HEK293 (cell line): ENCODE results near the gene CLEC4A.

Source experiments
- CTCF ChIA-PET: fragments of 350-600 bp; formaldehyde crosslinking; extraction: SDS; loops from one replicate; lab custom pipeline; 2021; ENCODE audit warnings: antibody characterized with exemption; lab: Yijun Ruan, JAX
- POLR2A ChIA-PET: fragments of 300-600 bp; formaldehyde crosslinking; extraction: SDS; loops from one replicate; lab custom pipeline; 2020; ENCODE audit warnings: antibody characterized with exemption, inconsistent platforms; lab: Yijun Ruan, JAX
- H3K27ac ChIP-seq: fragments of 200-500 bp; sonication (Bioruptor generic); 2 replicates; pipeline ENCODE4 v1.5.1; 2014; ENCODE audit warnings: low read depth, low read length, control low read depth, inconsistent platforms; ENCODE audit errors: extremely low read depth
- H3K36me3 ChIP-seq, 2 experiments: fragments of 200-500 bp in 1 of 2; sonication (Bioruptor generic) in 1 of 2; 1 replicate in 1 of 2; 2 replicates in 1 of 2; pipeline ENCODE4 v1.5.1; 2014 to 2017; ENCODE audit warnings: inconsistent platforms in 2 of 2, low read length in 2 of 2; ENCODE audit not compliant: control insufficient read depth in 2 of 2, insufficient read depth in 1 of 2
- H3K4me1 ChIP-seq: fragments of 200-500 bp; sonication (Bioruptor generic); 2 replicates; pipeline ENCODE4 v1.5.1; 2014; ENCODE audit warnings: mild to moderate bottlenecking, low read length, inconsistent platforms; ENCODE audit not compliant: control insufficient read depth, insufficient read depth
- H3K4me3 ChIP-seq: 2 replicates; pipeline ENCODE4 v1.5.1; 2011; ENCODE audit warnings: low read depth, mild to moderate bottlenecking, control low read depth, low read length, moderate library complexity
- H3K9me3 ChIP-seq: fragments of 200-500 bp; sonication (Bioruptor generic); 2 replicates; pipeline ENCODE4 v1.5.1; 2014; ENCODE audit warnings: low read depth, low read length, inconsistent platforms; ENCODE audit not compliant: control insufficient read depth, insufficient read depth
- BCL11A ChIP-seq: fragments of 450-650 bp; formaldehyde crosslinking; IDR thresholded peaks from 2 replicates; pipeline ENCODE4 v1.5.1; 2016; ENCODE audit warnings: low read depth, missing biosample characterization, missing genetic modification characterization
- KLF9 ChIP-seq: fragments of 450-650 bp; formaldehyde crosslinking; IDR thresholded peaks from 2 replicates; pipeline ENCODE4 v1.5.1; 2016; ENCODE audit warnings: missing biosample characterization, missing genetic modification characterization, low read depth
- SETDB1 ChIP-seq: IDR thresholded peaks from one replicate; pipeline ENCODE4 v1.6.1; 2017; ENCODE audit warnings: mild to moderate bottlenecking, low read length, moderate library complexity, mixed read lengths; ENCODE audit not compliant: insufficient read length
- SP3 ChIP-seq: fragments of 450-650 bp; formaldehyde crosslinking; IDR thresholded peaks from 2 replicates; pipeline ENCODE4 v1.5.1; 2016; ENCODE audit warnings: missing biosample characterization, missing genetic modification characterization
- YY1 ChIP-seq: fragments of 450-650 bp; formaldehyde crosslinking; IDR thresholded peaks from 2 replicates; pipeline ENCODE4 v1.5.1; 2018; ENCODE audit warnings: missing biosample characterization, missing genetic modification characterization
- ZBTB8A ChIP-seq: fragments of 450-650 bp; formaldehyde crosslinking; IDR thresholded peaks from 2 replicates; pipeline ENCODE4 v1.5.1; 2016; ENCODE audit warnings: missing biosample characterization, missing genetic modification characterization
- ZFP37 ChIP-seq: fragments of 450-650 bp; formaldehyde crosslinking; IDR thresholded peaks from 2 replicates; pipeline ENCODE4 v1.5.1; 2016; ENCODE audit warnings: missing biosample characterization, missing genetic modification characterization
- ZFP69B ChIP-seq: fragments of 450-650 bp; formaldehyde crosslinking; IDR thresholded peaks from 2 replicates; pipeline ENCODE4 v1.5.1; 2016; ENCODE audit warnings: missing biosample characterization, missing genetic modification characterization
- ZNF112 ChIP-seq: fragments of 450-650 bp; formaldehyde crosslinking; IDR thresholded peaks from 2 replicates; pipeline ENCODE4 v1.5.0; 2017; ENCODE audit warnings: missing biosample characterization, missing genetic modification characterization
- ZNF114 ChIP-seq: fragments of 450-650 bp; formaldehyde crosslinking; IDR thresholded peaks from 2 replicates; pipeline ENCODE4 v1.5.0; 2017; ENCODE audit warnings: missing biosample characterization, missing genetic modification characterization
- ZNF157 ChIP-seq: fragments of 450-650 bp; formaldehyde crosslinking; IDR thresholded peaks from 2 replicates; pipeline ENCODE4 v1.5.1; 2016; ENCODE audit warnings: missing biosample characterization, missing genetic modification characterization
- ZNF324 ChIP-seq: fragments of 450-650 bp; formaldehyde crosslinking; IDR thresholded peaks from 2 replicates; pipeline ENCODE4 v1.5.1; 2016; ENCODE audit warnings: missing biosample characterization, missing genetic modification characterization
- ZNF335 ChIP-seq: fragments of 450-650 bp; formaldehyde crosslinking; conservative IDR thresholded peaks from 2 replicates; pipeline ENCODE4 v1.5.1; 2016; ENCODE audit warnings: missing biosample characterization, missing genetic modification characterization
- ZNF366 ChIP-seq: fragments of 450-650 bp; formaldehyde crosslinking; conservative IDR thresholded peaks from 2 replicates; pipeline ENCODE4 v1.5.1; 2016; ENCODE audit warnings: missing biosample characterization, missing genetic modification characterization
- ZNF37A ChIP-seq: fragments of 450-650 bp; IDR thresholded peaks from 2 replicates; pipeline ENCODE4 v1.5.1; 2018; ENCODE audit warnings: missing biosample characterization, missing genetic modification characterization
- ZNF548 ChIP-seq: fragments of 450-650 bp; formaldehyde crosslinking; IDR thresholded peaks from 2 replicates; pipeline ENCODE4 v1.5.1; 2016; ENCODE audit warnings: missing biosample characterization, missing genetic modification characterization
- ZNF560 ChIP-seq: fragments of 450-650 bp; formaldehyde crosslinking; IDR thresholded peaks from 2 replicates; pipeline ENCODE4 v1.5.1; 2017; ENCODE audit warnings: missing biosample characterization, missing genetic modification characterization, borderline replicate concordance
- ZNF677 ChIP-seq: fragments of 450-650 bp; IDR thresholded peaks from 2 replicates; pipeline ENCODE4 v1.5.0; 2018; ENCODE audit warnings: missing biosample characterization, mild to moderate bottlenecking, missing genetic modification characterization, moderate library complexity
- ZNF776 ChIP-seq: fragments of 450-650 bp; formaldehyde crosslinking; IDR thresholded peaks from 2 replicates; pipeline ENCODE4 v1.5.0; 2017; ENCODE audit warnings: missing biosample characterization, missing genetic modification characterization, borderline replicate concordance
- ZNF792 ChIP-seq: fragments of 450-650 bp; formaldehyde crosslinking; IDR thresholded peaks from 2 replicates; pipeline ENCODE4 v1.5.1; 2016; ENCODE audit warnings: missing biosample characterization, missing genetic modification characterization
- TF ChIP-seq, protein P1 (sequence below): fragments of 450-650 bp; formaldehyde crosslinking; IDR thresholded peaks from 2 replicates; pipeline ENCODE4 v1.5.1; 2017; ENCODE audit warnings: missing biosample characterization, missing genetic modification characterization
- TF ChIP-seq, protein P2 (sequence below): sonication (generic); formaldehyde crosslinking; IDR thresholded peaks from 2 replicates; pipeline ENCODE4 v1.8.1; 2022; ENCODE audit warnings: mild to moderate bottlenecking, moderate library complexity, missing genetic modification reagents
- TF ChIP-seq, protein P3 (sequence below): fragments of 450-650 bp; formaldehyde crosslinking; IDR thresholded peaks from 2 replicates; pipeline ENCODE4 v1.5.1; 2017; ENCODE audit warnings: missing biosample characterization, missing genetic modification characterization
- TF ChIP-seq, protein P4 (sequence below): fragments of 450-650 bp; formaldehyde crosslinking; IDR thresholded peaks from 2 replicates; pipeline ENCODE4 v1.5.1; 2016; ENCODE audit warnings: missing biosample characterization, missing genetic modification characterization
- TF ChIP-seq, protein P5 (sequence below): fragments of 450-650 bp; formaldehyde crosslinking; IDR thresholded peaks from 2 replicates; pipeline ENCODE4 v1.5.1; 2016; ENCODE audit warnings: missing biosample characterization, missing genetic modification characterization

The CLEC4A gene

DNA sequence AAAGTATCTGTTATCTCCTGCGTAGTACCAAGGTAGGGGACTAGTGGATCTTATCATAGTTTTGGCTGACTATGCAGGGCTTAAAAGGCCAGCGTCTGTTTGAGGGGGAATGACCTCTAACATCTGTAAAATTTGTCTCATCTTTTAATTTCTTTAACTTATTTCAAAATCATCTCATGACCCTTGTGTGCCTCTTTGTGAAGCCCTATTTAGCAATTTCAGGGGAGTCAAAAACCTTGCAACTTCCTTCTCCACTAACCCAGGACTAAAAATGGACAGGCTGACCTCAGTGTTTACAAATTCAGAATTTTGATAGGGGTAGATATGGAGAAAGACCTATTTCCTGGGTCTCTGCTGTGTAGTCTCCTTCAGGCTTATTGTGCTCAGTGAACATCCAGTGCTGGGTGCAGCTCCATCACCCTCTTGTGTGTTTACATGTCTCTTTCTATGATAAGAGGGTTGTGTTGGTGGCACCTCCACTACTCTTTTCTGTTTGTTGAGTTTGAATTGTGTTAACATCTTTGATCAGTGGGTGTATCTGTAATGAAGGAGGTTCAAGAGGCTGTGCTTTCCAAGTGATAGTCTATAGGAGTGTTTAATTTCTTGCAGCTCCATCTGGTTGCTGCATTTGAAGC lies 27.0 kb upstream of the CLEC4A start (continued):
- TF ChIP-seq ZNF157 (tag by site-specific recombination) (no peak), ZNF37A (tag by site-specific recombination) (no peak), BCL11A (tag by site-specific recombination) (no peak), ZNF112 (tag by site-specific recombination) (no peak), YY1 (no peak), ZBTB8A (no peak)

DNA sequence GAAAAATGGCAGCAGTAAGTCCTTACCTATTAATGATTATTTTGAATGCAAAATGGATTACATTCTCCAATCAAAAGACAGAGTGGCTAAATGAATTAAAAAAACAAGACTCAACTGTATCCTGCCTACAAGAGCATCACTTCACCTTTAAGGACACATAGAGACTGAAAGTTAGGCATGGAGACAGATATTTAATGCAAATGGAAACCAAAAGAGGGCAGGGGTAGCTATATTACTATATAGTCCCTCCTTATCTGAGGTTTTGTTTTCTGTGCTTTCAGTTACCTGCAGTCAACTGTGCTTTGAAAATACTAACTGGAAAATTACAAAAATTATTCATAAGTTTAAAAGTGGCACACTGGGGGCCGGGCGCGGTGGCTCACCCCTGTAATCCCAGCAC lies 24.2 kb upstream of the CLEC4A start:
- no peaks in the 10 kb centered on the region for H3K9me3 ChIP-seq
- POLR2A ChIA-PET, result interaction anchor here (0.6 to 0.7 kb wide), 2 partner anchors 11 to 194 kb away, joined by 3 to 9 read pairs; no protein-coding TSS in a partner anchor
- no peak overlapping the region for H3K27ac ChIP-seq
- no peaks in the 10 kb centered on the region for H3K4me1 ChIP-seq
- no peak overlapping the region for H3K4me3 ChIP-seq
- CTCF ChIA-PET, result interaction anchor here (1.1 kb wide), 1 partner anchor 10 kb away, joined by 4 read pairs; no protein-coding TSS in a partner anchor
- TF ChIP-seq ZNF324, result no peak
- no peak for TF ChIP-seq ZNF114 (tag by site-specific recombination)
- TF ChIP-seq, protein P1, sequence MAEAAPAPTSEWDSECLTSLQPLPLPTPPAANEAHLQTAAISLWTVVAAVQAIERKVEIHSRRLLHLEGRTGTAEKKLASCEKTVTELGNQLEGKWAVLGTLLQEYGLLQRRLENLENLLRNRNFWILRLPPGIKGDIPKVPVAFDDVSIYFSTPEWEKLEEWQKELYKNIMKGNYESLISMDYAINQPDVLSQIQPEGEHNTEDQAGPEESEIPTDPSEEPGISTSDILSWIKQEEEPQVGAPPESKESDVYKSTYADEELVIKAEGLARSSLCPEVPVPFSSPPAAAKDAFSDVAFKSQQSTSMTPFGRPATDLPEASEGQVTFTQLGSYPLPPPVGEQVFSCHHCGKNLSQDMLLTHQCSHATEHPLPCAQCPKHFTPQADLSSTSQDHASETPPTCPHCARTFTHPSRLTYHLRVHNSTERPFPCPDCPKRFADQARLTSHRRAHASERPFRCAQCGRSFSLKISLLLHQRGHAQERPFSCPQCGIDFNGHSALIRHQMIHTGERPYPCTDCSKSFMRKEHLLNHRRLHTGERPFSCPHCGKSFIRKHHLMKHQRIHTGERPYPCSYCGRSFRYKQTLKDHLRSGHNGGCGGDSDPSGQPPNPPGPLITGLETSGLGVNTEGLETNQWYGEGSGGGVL (tag by site-specific recombination), result no peak
- TF ChIP-seq ZNF792, result no peak
- no peak for TF ChIP-seq ZNF677 (tag by site-specific recombination)
- TF ChIP-seq ZNF560, result no peak
- no peak for TF ChIP-seq ZFP37
- TF ChIP-seq, protein P2, sequence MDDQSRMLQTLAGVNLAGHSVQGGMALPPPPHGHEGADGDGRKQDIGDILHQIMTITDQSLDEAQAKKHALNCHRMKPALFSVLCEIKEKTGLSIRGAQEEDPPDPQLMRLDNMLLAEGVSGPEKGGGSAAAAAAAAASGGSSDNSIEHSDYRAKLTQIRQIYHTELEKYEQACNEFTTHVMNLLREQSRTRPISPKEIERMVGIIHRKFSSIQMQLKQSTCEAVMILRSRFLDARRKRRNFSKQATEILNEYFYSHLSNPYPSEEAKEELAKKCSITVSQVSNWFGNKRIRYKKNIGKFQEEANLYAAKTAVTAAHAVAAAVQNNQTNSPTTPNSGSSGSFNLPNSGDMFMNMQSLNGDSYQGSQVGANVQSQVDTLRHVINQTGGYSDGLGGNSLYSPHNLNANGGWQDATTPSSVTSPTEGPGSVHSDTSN (CRISPR knock-in tag), result no peak
- TF ChIP-seq, protein P3, sequence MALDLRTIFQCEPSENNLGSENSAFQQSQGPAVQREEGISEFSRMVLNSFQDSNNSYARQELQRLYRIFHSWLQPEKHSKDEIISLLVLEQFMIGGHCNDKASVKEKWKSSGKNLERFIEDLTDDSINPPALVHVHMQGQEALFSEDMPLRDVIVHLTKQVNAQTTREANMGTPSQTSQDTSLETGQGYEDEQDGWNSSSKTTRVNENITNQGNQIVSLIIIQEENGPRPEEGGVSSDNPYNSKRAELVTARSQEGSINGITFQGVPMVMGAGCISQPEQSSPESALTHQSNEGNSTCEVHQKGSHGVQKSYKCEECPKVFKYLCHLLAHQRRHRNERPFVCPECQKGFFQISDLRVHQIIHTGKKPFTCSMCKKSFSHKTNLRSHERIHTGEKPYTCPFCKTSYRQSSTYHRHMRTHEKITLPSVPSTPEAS (tag by site-specific recombination), result no peak
- TF ChIP-seq SETDB1, result no peak
- no peak for TF ChIP-seq ZNF366 (tag by site-specific recombination)
- no peak for TF ChIP-seq ZNF548 (tag by site-specific recombination)
- no peak for TF ChIP-seq ZFP69B (tag by site-specific recombination)
- TF ChIP-seq KLF9 (tag by site-specific recombination), result no peak
- TF ChIP-seq, protein P4, sequence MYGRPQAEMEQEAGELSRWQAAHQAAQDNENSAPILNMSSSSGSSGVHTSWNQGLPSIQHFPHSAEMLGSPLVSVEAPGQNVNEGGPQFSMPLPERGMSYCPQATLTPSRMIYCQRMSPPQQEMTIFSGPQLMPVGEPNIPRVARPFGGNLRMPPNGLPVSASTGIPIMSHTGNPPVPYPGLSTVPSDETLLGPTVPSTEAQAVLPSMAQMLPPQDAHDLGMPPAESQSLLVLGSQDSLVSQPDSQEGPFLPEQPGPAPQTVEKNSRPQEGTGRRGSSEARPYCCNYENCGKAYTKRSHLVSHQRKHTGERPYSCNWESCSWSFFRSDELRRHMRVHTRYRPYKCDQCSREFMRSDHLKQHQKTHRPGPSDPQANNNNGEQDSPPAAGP (tag by site-specific recombination), result no peak
- TF ChIP-seq, protein P5, sequence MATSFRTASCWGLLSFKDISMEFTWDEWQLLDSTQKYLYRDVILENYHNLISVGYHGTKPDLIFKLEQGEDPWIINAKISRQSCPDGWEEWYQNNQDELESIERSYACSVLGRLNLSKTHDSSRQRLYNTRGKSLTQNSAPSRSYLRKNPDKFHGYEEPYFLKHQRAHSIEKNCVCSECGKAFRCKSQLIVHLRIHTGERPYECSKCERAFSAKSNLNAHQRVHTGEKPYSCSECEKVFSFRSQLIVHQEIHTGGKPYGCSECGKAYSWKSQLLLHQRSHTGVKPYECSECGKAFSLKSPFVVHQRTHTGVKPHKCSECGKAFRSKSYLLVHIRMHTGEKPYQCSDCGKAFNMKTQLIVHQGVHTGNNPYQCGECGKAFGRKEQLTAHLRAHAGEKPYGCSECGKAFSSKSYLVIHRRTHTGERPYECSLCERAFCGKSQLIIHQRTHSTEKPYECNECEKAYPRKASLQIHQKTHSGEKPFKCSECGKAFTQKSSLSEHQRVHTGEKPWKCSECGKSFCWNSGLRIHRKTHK (tag by site-specific recombination), result no peak
- TF ChIP-seq ZNF157 (tag by site-specific recombination), result no peak
- TF ChIP-seq SP3, result no peak
- no peak for TF ChIP-seq ZNF335 (tag by site-specific recombination)
- TF ChIP-seq ZNF776, result no peak
- TF ChIP-seq, all 188 proteins: peak for 0
- peaks cover 23 to 35% of the 10 kb centered on the region in 2 experiments for H3K36me3 ChIP-seq
